Breast epithelium (tissue), 4 donors: ENCODE results near the gene PRKCD. TPM values are rescaled to one million over a fixed set of nuclear protein-coding genes. Genes with fewer than 3 reads are reported as not detected.

ENCODE experiments used
- DNase-seq, 2 donors: peaks; one replicate each; pipeline ENCODE4 v3.0.0-alpha.2; 2019; ENCODE audit warnings: low spot score in 2 of 2
- H3K27ac ChIP-seq, 2 donors: fragments of 200-600 bp; sonication (generic) in 1 of 2; one replicate each; pipeline ENCODE4 v1.5.1; 2016 to 2019; ENCODE audit warnings: mild to moderate bottlenecking in 1 of 2
- H3K27me3 ChIP-seq, 2 donors: fragments of 200-600 bp; sonication (generic) in 1 of 2; one replicate each; pipeline versions ENCODE4 v1.5.1 to v1.6.0; 2017 to 2019; ENCODE audit warnings: control low read depth in 1 of 2, mild to moderate bottlenecking in 1 of 2
- H3K36me3 ChIP-seq: fragments of 200-600 bp; one replicate; pipeline ENCODE4 v1.5.1; 2019
- H3K4me1 ChIP-seq, 2 donors: fragments of 200-600 bp; sonication (generic); one replicate each; pipeline ENCODE4 v1.5.1; 2016 to 2019; ENCODE audit warnings: control low read depth in 1 of 2
- H3K4me3 ChIP-seq, 3 donors: fragments of 200-600 bp; sonication (generic); 1 replicate in 2 of 3; 2 replicates in 1 of 3; pipeline ENCODE4 v1.5.1; 2016 to 2019; ENCODE audit warnings: mild to moderate bottlenecking in 3 of 3, moderate library complexity in 2 of 3
- H3K9me3 ChIP-seq, 2 donors: fragments of 200-600 bp; sonication (generic) in 1 of 2; one replicate each; pipeline ENCODE4 v1.5.1; 2016 to 2019; ENCODE audit warnings: control low read depth in 1 of 2
- CTCF ChIP-seq, 3 donors: fragments of 450-650 bp; IDR thresholded peaks; one replicate each; pipeline ENCODE4 v1.5.1; 2016 to 2017; ENCODE audit warnings: antibody characterized with exemption in 3 of 3, mild to moderate bottlenecking in 3 of 3, moderate library complexity in 3 of 3
- POLR2A ChIP-seq: fragments of 450-650 bp; IDR thresholded peaks from one replicate; pipeline ENCODE4 v1.6.1; 2016; ENCODE audit warnings: antibody characterized with exemption, mild to moderate bottlenecking, moderate library complexity
- POLR2AphosphoS5 ChIP-seq, 3 donors: sonication (generic); formaldehyde crosslinking; IDR thresholded peaks; one replicate each; pipeline ENCODE4 v1.6.1; 2017; ENCODE audit warnings: antibody characterized with exemption in 3 of 3
- intact Hi-C: fragments of 100-400 bp; cut with DNase I; formaldehyde crosslinking; loops from one replicate; pipeline ENCODE4 v1.15.1; 2023; ENCODE audit warnings: low total_unique reads
- total RNA-seq, 3 donors: library from RNA; depleted of rRNA; stranded (reverse); fragments of >200 nt; gene quantifications; one replicate each; pipeline ENCODE4 v1.1.0, GENCODE V29; 2016

The PRKCD gene
- total RNA-seq, 3 donors from 2014 or later, result 14.0 to 36.8 (median 15.1) TPM

GRCh38 chr3:53200501-53201498 is 39.8 kb downstream of the PRKCD start:
- no peaks in the 10 kb centered on the region for H3K4me1 ChIP-seq
- TF ChIP-seq POLR2AphosphoS5 (IDR thresholded peaks at IDR 0.05), result no peak
- TF ChIP-seq POLR2A, result no peak
- TF ChIP-seq CTCF (IDR thresholded peaks at IDR 0.05), result no peak
- intact Hi-C loops, result no loop called here
- no peak overlapping the region for H3K27ac ChIP-seq
- H3K36me3 ChIP-seq, result no peaks in the 10 kb centered on the region
- H3K9me3 ChIP-seq, result no peaks in the 10 kb centered on the region
- no peak overlapping the region for H3K4me3 ChIP-seq
- DNase-seq, result no peak
- no peaks in the 10 kb centered on the region for H3K27me3 ChIP-seq

DNA sequence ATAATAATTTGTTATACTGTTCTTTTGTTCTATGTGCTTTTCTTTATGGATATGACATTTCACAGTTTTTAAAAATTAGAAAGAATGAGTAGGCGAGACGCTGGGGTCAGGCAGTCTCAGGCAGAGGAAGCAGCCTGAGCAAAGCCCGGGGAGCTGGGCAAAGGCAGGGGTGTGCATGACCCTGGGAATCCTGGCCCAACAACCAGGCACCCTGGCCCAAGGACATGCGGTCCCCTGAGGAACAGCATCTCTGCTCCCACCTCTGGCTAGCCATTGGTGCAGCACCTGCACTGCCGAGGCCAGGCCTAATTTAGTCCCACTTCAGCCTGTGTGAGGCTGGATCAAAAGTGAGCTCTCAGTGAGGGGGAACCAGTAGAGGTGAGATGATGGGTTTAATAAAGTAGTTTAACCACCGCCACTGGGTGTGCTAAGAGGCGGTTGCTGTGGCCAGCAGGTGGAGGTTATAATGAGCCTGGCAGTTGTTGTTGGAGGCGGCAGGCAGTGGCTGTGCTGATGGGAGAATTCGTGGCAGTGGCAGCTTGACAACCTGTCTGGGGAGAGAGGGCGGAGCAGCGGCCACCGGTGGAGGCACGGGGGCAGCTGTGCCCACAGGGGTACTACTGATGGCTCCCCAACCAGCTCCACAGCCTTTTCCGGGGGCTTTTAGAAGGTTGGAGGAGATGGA is 41.5 kb downstream of the PRKCD start:
- no peaks in the 10 kb centered on the region for H3K36me3 ChIP-seq
- H3K27ac ChIP-seq, result no peak overlapping the region
- no peak for DNase-seq
- intact Hi-C loops, result no loop called here
- H3K27me3 ChIP-seq, result no peaks in the 10 kb centered on the region
- H3K4me3 ChIP-seq, result no peak overlapping the region
- TF ChIP-seq POLR2A, result no peak
- no peak for TF ChIP-seq CTCF (IDR thresholded peaks at IDR 0.05)
- no peak for TF ChIP-seq POLR2AphosphoS5 (IDR thresholded peaks at IDR 0.05)
- H3K4me1 ChIP-seq, result no peaks in the 10 kb centered on the region
- H3K9me3 ChIP-seq, result no peaks in the 10 kb centered on the region

DNA sequence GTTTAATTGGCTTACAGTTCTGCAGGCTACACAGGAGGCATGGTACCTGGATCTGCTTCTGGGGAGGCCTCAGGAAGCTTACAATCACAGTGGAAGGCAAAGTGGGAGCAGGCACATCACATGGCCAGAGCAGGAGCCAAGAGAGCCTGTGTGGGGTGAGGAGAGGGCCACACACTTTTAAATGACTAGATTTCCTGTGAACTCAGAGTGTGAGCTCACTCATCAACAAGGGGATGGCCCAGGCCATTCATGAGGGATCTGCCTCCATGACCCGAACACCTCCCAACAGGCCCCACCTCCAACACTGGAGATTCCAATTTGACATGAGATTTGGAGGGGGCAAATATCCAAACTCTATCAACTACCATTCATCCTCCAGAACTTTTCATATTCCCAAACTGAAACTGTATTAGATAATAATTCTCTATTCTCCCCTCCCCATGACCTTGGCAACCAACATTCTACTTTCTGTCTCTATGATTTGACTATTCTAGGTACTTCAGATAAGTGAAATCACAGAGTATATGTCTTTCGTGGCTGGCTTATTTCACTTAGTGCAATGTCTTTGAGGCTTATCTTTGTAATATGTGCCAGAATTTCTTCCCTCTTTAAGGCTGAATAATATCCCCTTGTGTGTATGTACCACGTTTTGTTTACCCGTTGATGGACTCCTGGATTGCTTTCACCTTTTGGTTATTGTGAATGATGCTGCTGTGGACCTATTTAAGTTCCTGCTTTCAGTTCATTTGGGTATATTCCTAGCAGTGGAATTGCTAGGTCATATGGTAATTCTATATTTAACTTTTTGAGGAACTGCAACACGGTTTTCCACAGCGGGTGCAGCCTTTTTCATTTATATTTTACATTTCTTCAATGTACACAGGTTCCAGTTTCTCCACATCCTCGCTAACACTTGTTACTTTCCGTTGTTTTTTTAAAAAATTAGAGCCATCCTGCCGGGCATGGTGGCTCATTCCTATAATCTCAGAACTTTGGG is 51.0 kb downstream of the PRKCD start:
- Histone ChIP-seq H3K4me3 (no peak overlapping the region), H3K4me1 (no peaks in the 10 kb centered on the region), H3K27me3 (no peaks in the 10 kb centered on the region), H3K36me3 (no peaks in the 10 kb centered on the region), H3K27ac (no peak overlapping the region), H3K9me3 (peaks cover 0 to 17% of the 10 kb centered on the region in 2 donors)
- no peak for DNase-seq
- intact Hi-C loops, result no loop called here
- no peak for TF ChIP-seq POLR2AphosphoS5 (IDR thresholded peaks at IDR 0.05)

DNA sequence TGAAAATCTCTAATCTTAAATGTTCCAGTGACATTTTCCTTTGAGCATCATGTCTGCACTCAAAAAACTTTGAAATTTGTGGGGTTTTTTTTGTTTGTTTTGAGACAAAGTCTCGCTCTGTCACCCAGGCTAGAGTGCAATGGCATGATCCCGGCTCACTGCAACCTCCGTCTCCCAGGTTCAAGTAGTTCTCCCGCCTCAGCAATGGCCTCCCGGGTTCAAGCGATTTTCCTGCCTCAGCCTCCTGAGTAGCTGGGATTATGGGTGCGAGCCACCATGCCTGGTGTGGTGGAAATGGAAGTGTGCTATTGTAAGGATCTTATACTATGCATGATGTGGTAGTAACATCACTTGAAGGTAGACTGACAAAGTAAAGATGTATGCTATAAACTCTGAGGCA is 52.3 kb downstream of the PRKCD start:
- Histone ChIP-seq H3K27ac (no peak overlapping the region), H3K9me3 (peaks cover 0 to 12% of the 10 kb centered on the region in 2 donors), H3K4me3 (no peak overlapping the region), H3K27me3 (no peaks in the 10 kb centered on the region), H3K36me3 (no peaks in the 10 kb centered on the region), H3K4me1 (no peaks in the 10 kb centered on the region)
- intact Hi-C loops, result no loop called here
- DNase-seq, result no peak
- TF ChIP-seq POLR2AphosphoS5 (IDR thresholded peaks at IDR 0.05) (no peak), CTCF (IDR thresholded peaks at IDR 0.05) (no peak), POLR2A (no peak)

DNA sequence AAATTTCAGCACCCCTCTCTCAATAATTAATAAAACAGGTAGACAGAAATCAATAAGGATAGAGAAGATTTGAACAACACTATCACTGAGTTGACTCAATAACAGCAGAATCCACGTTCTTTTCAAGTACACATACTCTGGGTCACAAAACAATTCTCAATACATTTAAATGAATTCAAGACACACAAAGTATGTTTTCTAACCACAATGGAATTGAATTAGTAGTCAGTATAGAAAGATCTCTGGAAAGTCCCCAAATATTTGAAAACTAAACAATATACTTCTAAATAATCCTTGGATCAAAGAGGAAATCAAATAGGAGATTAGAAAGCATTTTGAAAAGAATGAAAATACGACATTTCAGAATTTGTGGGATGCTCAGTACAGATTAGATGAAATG is 54.8 kb downstream of the PRKCD start:
- no peaks in the 10 kb centered on the region for H3K36me3 ChIP-seq
- no peak for TF ChIP-seq POLR2AphosphoS5 (IDR thresholded peaks at IDR 0.05)
- TF ChIP-seq POLR2A, result no peak
- no peak for TF ChIP-seq CTCF (IDR thresholded peaks at IDR 0.05)

More for the DNA sequence above, 54.8 kb downstream of the PRKCD start:
- Histone ChIP-seq H3K4me3 (no peak overlapping the region), H3K27ac (no peak overlapping the region), H3K9me3 (no peaks in the 10 kb centered on the region), H3K4me1 (no peaks in the 10 kb centered on the region), H3K27me3 (no peaks in the 10 kb centered on the region)
- DNase-seq, result no peak
- intact Hi-C loops, result no loop called here
